HG03097 (cell line): ENCODE measurements around the gene YAF2.

Experiments
- ATAC-seq: cut with Tn5 transposase; IDR thresholded peaks from one replicate; pipeline ENCODE4 v1.9.1; 2021; ENCODE audit not compliant: unreplicated experiment, low FRiP score

The YAF2 gene

GRCh38 chr12:42238240-42239140 lies at the start of gene YAF2:
YAF2 (minus strand) TSS chr12:42238248; CDS start chr12:42238180, 68 bp downstream.
- peak; percentile 79 for ATAC-seq

GRCh38 chr12:42286741-42287140 lies 48.7 kb upstream of the YAF2 start:
- no peak for ATAC-seq

- ATAC-seq, result no peak
Observed at GRCh38 chr12:42285431-42285830, 47.4 kb upstream of the YAF2 start.

- no peak for ATAC-seq
Observed at GRCh38 chr12:42284876-42285275, 46.8 kb upstream of the YAF2 start.

- no peak for ATAC-seq
Observed at GRCh38 chr12:42284157-42284556, 46.1 kb upstream of the YAF2 start.

- ATAC-seq, result no peak
Observed at GRCh38 chr12:42283739-42284138, 45.7 kb upstream of the YAF2 start.

GRCh38 chr12:42282294-42282693 lies 44.2 kb upstream of the YAF2 start:
- no peak for ATAC-seq

- ATAC-seq, result no peak
Observed at GRCh38 chr12:42281844-42282243, 43.8 kb upstream of the YAF2 start.

- ATAC-seq, result no peak
Observed at GRCh38 chr12:42281278-42281677, 43.2 kb upstream of the YAF2 start.

- no peak for ATAC-seq
Observed at GRCh38 chr12:42278128-42278510, 40.1 kb upstream of the YAF2 start.

- no peak for ATAC-seq
Observed at GRCh38 chr12:42277396-42278127, 39.5 kb upstream of the YAF2 start.

GRCh38 chr12:42275499-42275898 lies 37.5 kb upstream of the YAF2 start:
- no peak for ATAC-seq

GRCh38 chr12:42273706-42274105 lies 35.7 kb upstream of the YAF2 start:
- ATAC-seq, result no peak

GRCh38 chr12:42270596-42270995 lies 32.5 kb upstream of the YAF2 start:
- ATAC-seq, result no peak

- ATAC-seq, result no peak
Observed at GRCh38 chr12:42267413-42268190, 29.6 kb upstream of the YAF2 start.

GRCh38 chr12:42266579-42267230 lies 28.7 kb upstream of the YAF2 start:
- ATAC-seq, result no peak

- no peak for ATAC-seq
Observed at GRCh38 chr12:42262271-42262670, 24.2 kb upstream of the YAF2 start.

GRCh38 chr12:42261708-42262107 lies 23.7 kb upstream of the YAF2 start:
- ATAC-seq, result no peak

- no peak for ATAC-seq
Observed at GRCh38 chr12:42260518-42260917, 22.5 kb upstream of the YAF2 start.

GRCh38 chr12:42259699-42260098 lies 21.7 kb upstream of the YAF2 start:
- ATAC-seq, result no peak

GRCh38 chr12:42255866-42256261 lies 17.8 kb upstream of the YAF2 start:
- ATAC-seq, result no peak
